Thyroid gland (tissue), 4 donors: Measurements from ENCODE around the gene MINDY4.

Experiments used
- POLR2A ChIP-seq, 2 donors: fragments of 450-650 bp; IDR thresholded peaks; one replicate each; pipeline ENCODE4 v1.6.1; 2017; ENCODE audit warnings: antibody characterized with exemption in 2 of 2, mild to moderate bottlenecking in 2 of 2, moderate library complexity in 1 of 2
- TF ChIP-seq, protein P1 (sequence below), 6 experiments: fragments of 200-600 bp in 3 of 6; fragments of 450-650 bp in 3 of 6; sonication (generic) in 3 of 6; IDR thresholded peaks; one replicate each; pipeline ENCODE4 v1.5.1; 2016 to 2019; ENCODE audit warnings: antibody characterized with exemption in 6 of 6, mild to moderate bottlenecking in 2 of 6, inconsistent platforms in 1 of 6, moderate library complexity in 1 of 6

DNA sequence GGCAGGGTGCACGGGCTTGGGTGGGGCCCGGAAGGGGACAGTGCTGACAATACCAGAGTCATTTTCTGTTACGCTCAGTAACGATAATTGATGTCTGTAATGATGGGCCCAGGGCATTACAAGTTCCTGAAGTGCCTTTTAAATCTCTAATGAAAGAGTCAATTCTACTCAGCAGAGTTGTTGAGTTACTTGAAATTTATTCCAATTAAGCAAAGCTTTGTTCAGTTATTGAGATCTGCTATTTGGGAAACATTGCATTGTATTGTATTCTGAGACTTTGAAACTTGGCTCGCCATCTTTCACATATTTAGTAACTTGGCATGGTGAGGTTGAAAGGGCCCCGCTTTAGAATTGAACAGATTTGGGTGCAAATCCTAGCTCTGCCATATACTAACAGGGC lies 34.7 kb downstream of the MINDY4 start:
- TF ChIP-seq, protein P1, sequence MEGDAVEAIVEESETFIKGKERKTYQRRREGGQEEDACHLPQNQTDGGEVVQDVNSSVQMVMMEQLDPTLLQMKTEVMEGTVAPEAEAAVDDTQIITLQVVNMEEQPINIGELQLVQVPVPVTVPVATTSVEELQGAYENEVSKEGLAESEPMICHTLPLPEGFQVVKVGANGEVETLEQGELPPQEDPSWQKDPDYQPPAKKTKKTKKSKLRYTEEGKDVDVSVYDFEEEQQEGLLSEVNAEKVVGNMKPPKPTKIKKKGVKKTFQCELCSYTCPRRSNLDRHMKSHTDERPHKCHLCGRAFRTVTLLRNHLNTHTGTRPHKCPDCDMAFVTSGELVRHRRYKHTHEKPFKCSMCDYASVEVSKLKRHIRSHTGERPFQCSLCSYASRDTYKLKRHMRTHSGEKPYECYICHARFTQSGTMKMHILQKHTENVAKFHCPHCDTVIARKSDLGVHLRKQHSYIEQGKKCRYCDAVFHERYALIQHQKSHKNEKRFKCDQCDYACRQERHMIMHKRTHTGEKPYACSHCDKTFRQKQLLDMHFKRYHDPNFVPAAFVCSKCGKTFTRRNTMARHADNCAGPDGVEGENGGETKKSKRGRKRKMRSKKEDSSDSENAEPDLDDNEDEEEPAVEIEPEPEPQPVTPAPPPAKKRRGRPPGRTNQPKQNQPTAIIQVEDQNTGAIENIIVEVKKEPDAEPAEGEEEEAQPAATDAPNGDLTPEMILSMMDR (IDR thresholded peaks at IDR 0.05) = no peak
- no peak for TF ChIP-seq POLR2A (IDR thresholded peaks at IDR 0.05)
